GM12878 (cell line): Measurements from ENCODE around the gene EIF2B5.

ENCODE experiments used
- ATF2 ChIP-seq: IDR thresholded peaks from 2 replicates; pipeline ENCODE4 v1.6.1; 2012; ENCODE audit warnings: low read length, inconsistent platforms
- BCLAF1 ChIP-seq: fragments of 450-650 bp; IDR thresholded peaks from 2 replicates; pipeline ENCODE4 v1.6.1; 2017; ENCODE audit warnings: antibody characterized with exemption, mild to moderate bottlenecking, moderate library complexity
- IKZF1 ChIP-seq: fragments of 450-650 bp; conservative IDR thresholded peaks from 2 replicates; pipeline ENCODE4 v1.6.1; 2017; ENCODE audit warnings: antibody characterized with exemption, mild to moderate bottlenecking
- POLR2A ChIP-seq: IDR thresholded peaks from 2 replicates; pipeline ENCODE4 v1.6.1; 2011; ENCODE audit warnings: low read depth, mild to moderate bottlenecking, low read length
- SRF ChIP-seq, 2 experiments: IDR thresholded peaks; 2 replicates each; pipeline ENCODE4 v1.6.1; 2011; ENCODE audit warnings: low read depth in 2 of 2, low read length in 2 of 2, mild to moderate bottlenecking in 1 of 2, moderate library complexity in 1 of 2

- no peak for TF ChIP-seq BCLAF1
- TF ChIP-seq SRF (IDR thresholded peaks at IDR 0.05; ENCODE audit: low read depth in 2 of 2, low read length in 2 of 2): no peak
- no peak for TF ChIP-seq IKZF1
- TF ChIP-seq ATF2: no peak
- no peak for TF ChIP-seq POLR2A
Observed at GRCh38 chr3:184110316-184110725, 24.8 kb upstream of the EIF2B5 start.
